Measurements from ENCODE around the gene TMEM17. TPM values are rescaled to one million over a fixed set of nuclear protein-coding genes. Genes with fewer than 3 reads are reported as not detected.
"Not testable (repeated sequence)": the region's sequence is repeated elsewhere in the genome, so short reads cannot be mapped to it uniquely, and the experiment has no call there.

Gene TMEM17
- total RNA-seq, 2 donors from 2014 or later = 0.46 to 0.84 TPM

GRCh38 chr2:62524293-62524941 lies 18.4 kb upstream of the TMEM17 start:
- intact Hi-C loops (cut with DNase I, micrococcal nuclease) = no loop called here
- DNase-seq = no peak
- no peak for ATAC-seq

DNA sequence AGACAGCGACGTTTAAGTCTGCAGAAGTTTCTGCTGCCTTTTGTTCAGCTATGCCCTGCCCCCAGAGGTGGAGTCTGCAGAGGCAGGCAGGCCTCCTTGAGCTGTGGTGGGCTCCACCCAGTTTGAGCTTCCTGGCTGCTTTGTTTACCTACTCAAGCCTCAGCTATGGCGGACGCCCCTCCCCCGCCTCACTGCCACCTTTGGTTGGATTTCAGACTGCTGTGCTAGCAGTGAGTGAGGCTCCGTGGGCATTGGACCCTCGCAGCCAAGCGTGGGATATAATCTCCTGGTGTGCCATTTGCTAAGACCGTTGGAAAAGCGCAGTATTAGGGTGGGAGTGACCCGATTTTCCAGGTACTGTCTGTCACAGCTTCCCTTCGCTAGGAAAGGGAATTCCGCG lies 15.1 kb upstream of the TMEM17 start:
- DNase-seq; ATAC-seq; intact Hi-C loops (cut with DNase I, micrococcal nuclease): not testable (repeated sequence)

DNA sequence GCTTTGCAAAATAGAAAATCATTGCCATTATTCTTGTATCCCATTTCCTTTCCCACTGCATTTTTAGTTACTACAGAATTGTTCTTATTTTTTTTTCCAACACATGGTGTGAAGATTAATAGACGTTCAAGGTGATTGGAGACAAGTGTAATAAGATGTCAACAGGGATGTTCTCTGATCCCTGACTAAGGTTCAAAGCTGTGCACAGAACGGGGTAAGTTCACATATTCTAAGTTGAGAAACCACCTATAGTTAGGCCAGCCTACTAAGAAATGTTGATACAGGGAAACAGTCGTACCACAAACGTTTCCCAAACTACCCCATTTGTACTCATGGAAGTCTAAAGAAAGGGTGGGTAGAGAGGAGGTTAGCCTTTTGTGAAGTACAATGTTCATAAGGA lies 6.4 kb upstream of the TMEM17 start:
- no peak for ATAC-seq

DNA sequence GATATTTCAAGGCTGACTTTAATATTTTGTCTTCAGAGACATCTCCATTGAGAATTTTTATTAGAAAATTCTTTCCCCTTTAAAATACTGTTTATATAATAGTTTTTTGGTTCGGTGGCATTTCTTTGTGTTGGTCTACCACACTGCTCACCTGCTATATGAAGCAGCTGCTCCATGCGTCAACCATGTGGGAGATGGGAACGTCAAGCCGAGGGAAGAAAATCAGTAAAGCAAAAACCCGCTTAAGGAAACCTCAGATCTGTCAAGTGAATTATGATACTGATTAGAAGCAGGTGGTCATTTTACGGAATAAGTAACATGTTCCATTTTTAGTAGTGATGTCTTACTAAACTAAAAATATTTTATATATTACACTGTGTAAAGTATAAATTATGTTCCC lies 5.6 kb upstream of the TMEM17 start:
- intact Hi-C loops (cut with DNase I, micrococcal nuclease) = no loop called here
- ATAC-seq = no peak
- no peak for DNase-seq

More for the DNA sequence above, 6.4 kb upstream of the TMEM17 start:
- DNase-seq = no peak
- intact Hi-C loops (cut with DNase I, micrococcal nuclease) = no loop called here

DNA sequence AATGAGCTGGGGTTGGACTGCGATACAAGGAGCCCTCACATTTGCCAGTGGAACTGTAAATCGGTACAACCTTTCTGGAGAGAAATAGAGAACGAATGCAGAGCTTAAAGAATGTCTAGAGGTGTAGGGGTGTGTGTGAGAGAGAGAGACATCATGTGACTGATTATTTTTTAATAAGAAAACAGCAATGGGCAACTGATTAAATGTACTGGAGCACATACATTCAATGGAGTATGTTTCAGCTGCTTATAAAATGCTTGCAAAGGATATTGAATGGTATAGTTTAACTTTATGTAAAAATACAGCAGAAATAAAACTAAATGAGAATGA lies 391 bp upstream of the TMEM17 start:
- intact Hi-C loops (cut with DNase I, micrococcal nuclease) = no loop called here
- peak; percentile 19 for ATAC-seq
- no peak for DNase-seq

DNA sequence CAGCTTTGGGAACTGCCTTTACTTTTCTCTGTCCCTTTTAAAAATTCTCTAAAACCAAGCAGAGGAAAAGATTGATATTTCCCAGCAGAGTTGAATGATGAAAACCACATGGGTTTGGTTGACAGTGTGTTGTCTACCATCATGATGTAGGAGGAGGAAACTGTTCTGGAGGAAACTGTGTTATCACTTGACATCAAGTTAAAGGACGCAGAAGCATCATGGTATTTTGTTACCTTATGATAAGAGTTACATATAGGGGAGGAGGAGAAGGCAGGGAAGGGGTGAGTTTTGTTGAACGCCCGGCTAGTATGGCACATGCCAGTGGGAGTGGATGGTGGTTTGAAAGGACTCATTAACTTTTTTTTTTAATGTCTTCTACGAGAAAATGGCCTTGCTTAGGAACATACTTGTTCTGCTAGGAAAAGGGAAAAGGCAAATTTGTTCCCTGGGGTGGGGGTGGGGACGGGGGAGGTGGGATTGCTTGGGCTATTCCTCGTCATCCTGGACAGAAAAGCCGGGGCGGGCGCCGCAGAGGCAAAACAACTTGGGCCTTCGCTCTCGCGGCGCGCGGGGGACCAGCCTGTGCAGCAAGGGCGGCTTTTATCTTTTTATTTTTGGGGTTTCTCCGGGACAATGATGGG lies 766 bp downstream of the TMEM17 start:
- ATAC-seq (no peak), DNase-seq (no peak)
- intact Hi-C loops (cut with DNase I, micrococcal nuclease) = no loop called here

DNA sequence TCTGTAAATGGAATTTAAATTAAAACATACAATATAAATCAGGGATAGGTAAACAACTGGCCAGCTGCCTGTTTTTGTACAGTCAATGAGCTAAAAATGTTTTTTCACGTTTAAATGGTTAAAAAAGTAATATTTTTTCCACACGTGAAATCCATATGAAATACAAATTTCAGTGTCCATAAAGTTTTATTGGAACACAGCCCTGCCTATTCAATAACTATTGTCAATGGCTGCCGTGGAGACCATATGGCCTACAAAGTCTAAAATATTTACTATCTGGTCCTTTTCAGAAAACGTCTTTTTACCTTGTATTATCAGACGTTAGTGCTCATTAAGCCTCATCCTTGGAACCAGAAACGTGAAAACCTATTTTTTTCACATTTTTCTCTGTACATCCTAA lies 1.3 kb downstream of the TMEM17 start:
- DNase-seq = no peak
- ATAC-seq = no peak
- intact Hi-C loops (cut with DNase I, micrococcal nuclease) = no loop called here

GRCh38 chr2:62501794-62502500 lies 4.0 kb downstream of the TMEM17 start:
- no peak for DNase-seq
- no peak for ATAC-seq
- intact Hi-C loops (cut with DNase I, micrococcal nuclease) = no loop called here

DNA sequence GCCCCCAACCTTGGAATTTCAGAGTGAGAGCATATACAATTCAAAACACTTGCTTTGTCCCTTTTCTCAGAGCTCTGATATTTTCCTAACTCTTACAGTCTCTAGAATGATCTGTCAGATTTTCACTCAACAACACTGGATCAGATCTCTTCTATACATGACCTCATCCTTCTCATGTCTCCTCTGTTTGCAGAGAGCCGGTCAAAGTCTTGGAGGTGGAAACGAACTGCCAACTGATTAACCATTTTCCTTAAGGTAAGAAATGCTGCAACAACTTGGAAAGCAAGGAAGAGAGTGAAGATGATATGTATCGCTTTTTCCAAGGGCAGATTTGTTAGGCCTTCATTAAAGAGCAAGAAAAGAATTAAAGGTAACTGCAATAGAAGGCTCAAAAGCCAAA lies 4.9 kb downstream of the TMEM17 start:
- intact Hi-C loops (cut with DNase I, micrococcal nuclease) = no loop called here
- peak; percentile 31 for ATAC-seq

DNA sequence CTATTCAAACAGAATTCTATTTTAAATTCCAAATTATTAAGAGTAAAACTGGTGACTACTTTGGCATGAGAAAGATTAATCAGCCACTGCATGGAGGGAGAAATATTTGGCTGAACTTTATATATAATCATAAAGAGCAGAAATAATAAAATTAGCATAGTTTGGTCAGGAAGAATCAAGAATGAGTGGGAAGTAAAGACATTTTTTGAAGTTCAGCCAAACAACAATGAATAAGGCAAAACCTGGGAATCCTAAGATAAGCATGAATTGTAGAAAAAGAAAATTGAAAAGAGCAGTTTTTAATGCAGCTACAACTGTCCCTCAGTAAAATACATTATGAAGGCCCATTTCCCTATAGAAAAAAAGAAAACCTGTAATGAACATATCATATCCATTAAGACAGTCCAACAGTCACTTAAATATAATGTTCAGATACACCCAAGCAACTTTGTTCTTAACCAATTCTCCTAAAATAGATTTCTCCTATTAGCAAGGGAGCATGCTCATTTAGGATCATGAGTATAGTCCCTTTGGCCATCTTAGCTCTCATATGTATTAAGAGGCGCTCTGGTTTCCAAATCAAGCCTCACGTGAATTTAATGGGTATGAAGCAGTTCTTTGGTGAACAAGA lies 6.5 kb downstream of the TMEM17 start:
- ATAC-seq (no peak), DNase-seq (no peak)
- intact Hi-C loops (cut with DNase I, micrococcal nuclease) = no loop called here

More for the DNA sequence above, 4.9 kb downstream of the TMEM17 start:
- no peak for DNase-seq

DNA sequence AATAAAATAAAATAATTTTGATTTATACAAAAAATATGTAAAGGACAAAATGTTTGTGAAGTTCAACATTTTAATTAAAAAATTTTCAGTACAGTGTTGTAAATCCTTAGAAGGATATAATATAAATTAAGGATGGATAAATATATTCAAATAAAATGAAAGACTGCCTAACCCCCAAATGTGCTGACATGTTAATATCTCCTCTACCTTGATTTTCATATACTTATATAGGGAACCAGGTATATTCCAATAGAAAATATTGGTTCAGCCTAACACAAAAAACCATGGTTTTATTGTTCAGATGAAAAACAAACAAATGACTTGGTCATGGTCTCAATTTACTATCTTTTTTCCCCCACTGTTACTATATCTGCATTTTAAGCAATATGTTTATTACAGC lies 7.3 kb downstream of the TMEM17 start:
- ATAC-seq = no peak
- intact Hi-C loops (cut with DNase I, micrococcal nuclease) = no loop called here

DNA sequence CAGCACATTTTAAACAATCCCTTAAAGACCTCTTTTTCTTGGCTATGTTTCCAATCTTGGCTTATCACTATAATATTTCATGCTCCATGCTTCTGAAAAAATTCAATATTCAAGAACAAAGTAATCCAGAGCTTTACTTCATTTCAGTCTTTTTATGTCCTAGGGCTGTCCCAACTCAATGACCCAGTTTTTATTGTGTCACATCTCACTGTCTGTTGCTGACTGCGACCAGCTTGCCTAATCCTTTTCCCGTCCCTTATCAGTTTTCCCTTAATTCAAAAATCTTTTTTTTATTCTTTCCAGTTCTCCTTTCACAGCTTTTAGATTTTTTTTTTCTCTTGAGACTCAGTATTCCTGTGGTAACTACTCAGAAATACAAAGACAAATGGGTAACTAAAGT lies 10.2 kb downstream of the TMEM17 start:
- intact Hi-C loops (cut with DNase I, micrococcal nuclease) = no loop called here
- ATAC-seq (no peak), DNase-seq (no peak)

More for the DNA sequence above, 7.3 kb downstream of the TMEM17 start:
- DNase-seq = no peak

DNA sequence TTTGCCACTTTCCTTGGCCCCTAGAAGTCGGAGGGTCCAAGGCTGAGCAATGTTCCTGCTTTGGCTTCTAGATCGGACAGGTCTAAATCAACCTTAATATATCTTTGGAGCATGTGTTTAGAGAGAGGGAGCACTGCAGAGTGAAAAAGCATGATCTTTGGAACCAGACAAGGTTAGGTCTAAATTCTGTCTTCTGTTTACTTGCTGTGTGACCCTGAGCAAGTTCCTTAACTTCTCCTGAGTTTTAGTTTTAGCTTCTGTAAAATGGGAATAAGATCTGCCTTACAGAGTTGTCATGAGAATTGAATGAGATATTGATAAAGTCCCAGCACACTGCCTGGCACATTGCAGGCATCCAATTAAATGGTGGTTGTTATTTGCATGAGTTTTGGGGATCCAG lies 13.9 kb downstream of the TMEM17 start:
- ATAC-seq (no peak), DNase-seq (no peak)
- intact Hi-C loops (cut with DNase I, micrococcal nuclease) = no loop called here

DNA sequence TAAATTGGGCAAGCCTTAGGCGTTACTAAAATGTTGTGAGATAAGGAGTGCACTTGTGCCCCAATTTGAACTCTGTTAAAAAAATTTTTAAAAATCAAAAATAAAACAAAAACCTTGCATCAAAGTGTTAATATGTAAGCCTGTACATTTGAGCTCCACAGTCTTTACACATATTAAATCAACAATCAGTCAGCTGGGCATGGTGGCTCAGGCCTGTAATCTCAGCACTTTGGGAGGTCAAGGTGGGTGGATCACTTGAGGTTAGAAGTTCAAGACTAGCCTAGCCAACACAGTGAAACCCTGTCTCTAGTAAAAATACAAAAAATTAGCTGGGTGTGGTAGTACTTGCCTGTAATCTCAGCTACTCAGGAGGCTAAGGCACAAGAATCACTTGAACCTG lies 16.3 kb downstream of the TMEM17 start:
- DNase-seq (no peak), ATAC-seq (no peak)
- intact Hi-C loops (cut with DNase I, micrococcal nuclease) = no loop called here

DNA sequence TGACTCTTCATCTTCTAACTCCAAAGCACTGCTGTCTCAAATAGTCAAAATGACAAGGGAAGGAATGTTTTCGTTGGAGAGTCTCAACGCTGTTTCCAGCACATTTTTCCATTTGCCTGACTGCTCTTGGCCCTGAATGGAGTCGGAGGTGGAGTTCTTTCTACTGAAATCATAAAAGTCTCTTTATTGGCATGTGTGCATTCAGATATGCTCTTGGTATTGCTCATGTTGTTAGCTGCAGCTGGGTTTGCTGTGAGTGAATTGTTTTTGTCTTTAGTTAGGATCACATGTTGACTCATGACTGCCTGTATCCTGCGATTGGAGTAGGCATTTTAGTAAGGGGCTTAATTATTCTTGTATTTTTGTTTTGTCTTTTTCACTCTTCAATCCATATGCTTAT lies 16.8 kb downstream of the TMEM17 start:
- peak; percentile 78 for ATAC-seq
- intact Hi-C loops (cut with DNase I, micrococcal nuclease) = no loop called here
- DNase-seq = no peak

- ATAC-seq (no peak), DNase-seq (no peak)
- intact Hi-C loops (cut with DNase I, micrococcal nuclease) = no loop called here
Observed at GRCh38 chr2:62486439-62486765, 19.6 kb downstream of the TMEM17 start.

GRCh38 chr2:62485761-62486438 lies 20.1 kb downstream of the TMEM17 start:
- intact Hi-C loops (cut with DNase I, micrococcal nuclease) = no loop called here
- ATAC-seq = no peak
- no peak for DNase-seq

DNA sequence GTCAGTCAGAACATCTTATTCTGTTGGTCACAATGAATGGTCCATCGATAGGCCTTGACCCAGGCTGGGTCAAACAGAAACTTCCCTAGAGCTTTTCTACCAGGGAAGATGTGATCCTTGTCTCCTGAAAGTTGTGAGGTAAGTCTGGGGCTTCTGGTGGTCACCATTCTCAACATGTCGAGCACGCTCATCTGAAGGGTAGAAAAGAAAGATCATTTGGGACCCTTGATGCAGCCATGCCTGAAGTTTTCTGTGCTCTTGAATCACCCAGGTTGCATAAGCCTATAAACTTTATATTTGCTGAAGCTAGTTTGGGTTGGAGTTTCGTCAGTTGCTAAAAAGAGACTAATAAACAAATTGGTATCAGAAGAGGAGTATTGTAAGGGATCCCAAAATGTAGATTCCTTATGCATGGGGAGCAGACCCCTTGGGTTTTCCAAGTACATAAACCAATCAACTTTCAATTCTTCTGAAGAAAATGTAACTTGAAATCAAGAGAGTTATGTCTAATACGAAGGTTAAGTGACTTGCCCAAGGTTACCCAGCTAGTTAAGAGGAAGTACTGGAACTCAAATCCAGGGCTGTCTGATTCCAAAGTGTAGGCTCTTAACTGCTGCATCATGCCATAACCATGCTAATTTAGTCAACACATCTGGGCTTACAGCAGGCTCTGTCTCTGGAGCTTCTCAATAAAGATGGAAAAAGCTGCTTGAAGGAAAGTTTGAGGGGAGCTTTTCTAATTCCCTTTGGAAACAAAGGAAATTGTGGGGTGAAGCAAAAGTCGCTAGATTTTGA lies 23.2 kb downstream of the TMEM17 start:
- intact Hi-C loops (cut with DNase I, micrococcal nuclease) = no loop called here
- ATAC-seq (no peak), DNase-seq (no peak)

DNA sequence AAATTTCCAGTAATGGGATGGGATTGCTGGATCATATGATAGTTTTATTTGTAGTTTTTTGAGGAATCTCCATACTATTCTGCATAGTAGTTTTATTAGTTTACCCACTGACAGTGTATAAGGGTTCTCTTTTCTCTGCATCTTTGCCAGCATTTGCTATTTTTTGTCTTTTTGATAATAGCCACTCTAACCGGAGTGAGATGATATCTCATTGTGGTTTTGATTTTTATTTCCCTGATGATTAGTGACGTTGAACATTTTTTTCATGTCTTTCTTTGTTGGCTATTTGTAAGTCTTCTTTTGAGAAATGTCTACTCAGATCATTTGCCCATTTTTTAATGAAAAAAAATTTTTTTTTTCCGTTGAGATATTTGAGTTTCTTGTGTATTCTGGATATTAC lies 26.1 kb downstream of the TMEM17 start:
- DNase-seq (no peak), ATAC-seq (no peak)
- intact Hi-C loops (cut with DNase I, micrococcal nuclease) = no loop called here

All from left colon (tissue), 2 donors.